Head of caudate nucleus (tissue), 42 donors: Measurements from ENCODE around the gene CBX2.

Experiments
- DNase-seq, 42 donors: peaks; one replicate each; pipeline versions ENCODE4 v3.0.0 to v3.0.0-alpha.2; 2020 to 2021; ENCODE audit warnings: mixed read lengths in 7 of 42
- intact Hi-C: fragments of 100-400 bp; cut with DNase I; formaldehyde crosslinking; loops from one replicate; pipeline ENCODE4 v1.15.0; 2022

Gene CBX2

GRCh38 chr17:79832218-79833109 lies 54.5 kb downstream of the CBX2 start:
- DNase-seq, result peak in 3 of 42 donors; percentile 32 to 44 (median 36)
- intact Hi-C loops, result no loop called here

- no peak for DNase-seq
- intact Hi-C loops, result no loop called here
Measured at GRCh38 chr17:79833110-79833450, 55.1 kb downstream of the CBX2 start.

DNA sequence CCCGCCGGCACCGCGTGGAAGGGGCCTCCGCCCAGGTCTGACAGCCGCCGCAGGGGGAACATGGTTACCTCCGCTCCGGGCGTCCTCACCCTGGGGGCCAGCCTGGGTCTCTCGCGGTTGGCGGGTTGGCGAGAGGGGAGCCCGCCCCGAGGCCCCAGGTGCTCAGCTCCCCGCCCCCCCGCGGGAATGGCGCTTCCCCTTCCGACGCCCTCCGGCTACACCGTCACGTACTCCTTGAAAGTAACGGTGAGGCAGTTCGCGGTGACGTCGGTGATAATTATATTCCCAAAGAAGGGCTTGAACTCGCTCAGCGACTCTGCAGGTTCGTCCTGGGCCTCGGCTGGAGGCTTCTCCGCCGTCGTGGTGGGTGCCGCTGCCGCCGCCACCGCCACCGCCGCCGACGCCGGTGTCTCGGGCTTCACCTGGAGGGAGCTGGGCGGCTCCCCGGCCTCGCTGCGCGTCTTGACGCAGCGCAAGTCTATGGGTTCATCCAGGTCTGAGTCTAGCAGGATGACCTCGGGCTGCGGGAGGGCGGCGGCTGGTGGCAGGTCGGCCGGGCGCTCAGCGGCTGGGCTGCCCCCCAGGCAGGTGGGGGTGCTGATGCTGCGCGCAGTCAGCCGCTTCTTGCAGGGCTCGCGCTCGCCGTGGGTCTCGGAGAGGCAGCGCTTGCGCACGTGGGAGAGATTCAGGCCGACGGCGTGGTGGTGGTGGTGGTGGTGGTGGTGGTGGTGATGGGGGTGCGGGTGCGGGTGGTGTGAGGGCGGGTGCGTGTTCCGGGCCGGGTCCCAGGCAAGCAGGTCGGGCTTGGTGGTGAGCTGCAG lies 56.0 kb downstream of the CBX2 start:
- DNase-seq, result no peak
- intact Hi-C loops, result no loop called here

- intact Hi-C loops, result no loop called here
- DNase-seq, result peak in 3 of 42 donors; percentile 39 to 55 (median 44)
Measured at GRCh38 chr17:79834565-79835469, 56.9 kb downstream of the CBX2 start.

DNA sequence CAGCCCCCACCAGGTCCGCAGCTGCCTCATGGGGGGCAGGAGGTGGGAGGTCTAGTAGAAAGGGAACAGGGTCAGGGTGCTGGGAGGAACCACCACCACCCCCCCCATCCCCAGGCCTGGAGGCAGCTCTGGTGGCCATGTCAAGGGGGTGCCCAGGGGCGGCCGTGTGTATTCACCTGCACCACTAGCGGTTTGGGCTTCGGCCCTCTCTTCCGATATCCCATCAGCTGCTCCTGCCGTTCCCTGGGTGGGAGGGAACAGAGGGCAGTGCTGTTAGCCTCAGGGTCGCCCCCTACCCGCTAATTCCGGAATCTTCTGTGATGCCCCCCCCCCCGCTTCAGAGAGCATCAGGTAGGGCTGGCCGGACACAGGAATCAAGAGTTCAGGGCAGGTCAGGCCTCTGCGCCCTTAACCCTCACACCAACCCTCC lies 57.5 kb downstream of the CBX2 start:
- intact Hi-C loops, result no loop called here
- no peak for DNase-seq

DNA sequence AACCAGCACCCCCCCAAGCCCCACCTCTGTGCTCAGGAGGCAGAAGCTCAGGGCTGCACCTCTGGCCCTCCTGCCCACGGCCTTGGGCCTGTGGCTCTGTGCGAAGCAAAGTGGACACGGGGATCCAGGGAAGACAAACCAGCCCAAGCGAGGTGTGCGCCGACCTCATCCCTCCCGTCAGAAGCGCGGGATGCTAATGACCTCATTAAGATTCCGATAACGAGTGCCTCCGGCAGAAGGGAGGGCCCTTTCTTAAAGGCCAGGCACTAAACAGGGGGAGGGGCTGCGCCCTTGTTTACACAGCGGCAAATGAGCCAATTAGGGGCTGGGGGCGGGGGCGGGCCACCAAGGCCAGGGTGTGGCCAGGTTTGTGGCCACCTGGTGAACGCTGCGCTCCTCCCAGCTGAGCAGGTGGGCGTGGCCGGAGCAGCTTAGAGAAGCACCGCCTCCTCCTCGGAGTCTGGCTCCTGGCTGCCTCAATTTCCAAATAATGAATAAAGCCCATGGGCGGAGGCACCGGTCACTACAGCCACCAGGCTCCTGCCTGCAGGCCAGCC lies 58.1 kb downstream of the CBX2 start:
- no peak for DNase-seq
- intact Hi-C loops, result no loop called here

- intact Hi-C loops, result no loop called here
- peak in 1 of 42 donors; percentile 44 for DNase-seq
Measured at GRCh38 chr17:79836510-79836971, 58.6 kb downstream of the CBX2 start.

DNA sequence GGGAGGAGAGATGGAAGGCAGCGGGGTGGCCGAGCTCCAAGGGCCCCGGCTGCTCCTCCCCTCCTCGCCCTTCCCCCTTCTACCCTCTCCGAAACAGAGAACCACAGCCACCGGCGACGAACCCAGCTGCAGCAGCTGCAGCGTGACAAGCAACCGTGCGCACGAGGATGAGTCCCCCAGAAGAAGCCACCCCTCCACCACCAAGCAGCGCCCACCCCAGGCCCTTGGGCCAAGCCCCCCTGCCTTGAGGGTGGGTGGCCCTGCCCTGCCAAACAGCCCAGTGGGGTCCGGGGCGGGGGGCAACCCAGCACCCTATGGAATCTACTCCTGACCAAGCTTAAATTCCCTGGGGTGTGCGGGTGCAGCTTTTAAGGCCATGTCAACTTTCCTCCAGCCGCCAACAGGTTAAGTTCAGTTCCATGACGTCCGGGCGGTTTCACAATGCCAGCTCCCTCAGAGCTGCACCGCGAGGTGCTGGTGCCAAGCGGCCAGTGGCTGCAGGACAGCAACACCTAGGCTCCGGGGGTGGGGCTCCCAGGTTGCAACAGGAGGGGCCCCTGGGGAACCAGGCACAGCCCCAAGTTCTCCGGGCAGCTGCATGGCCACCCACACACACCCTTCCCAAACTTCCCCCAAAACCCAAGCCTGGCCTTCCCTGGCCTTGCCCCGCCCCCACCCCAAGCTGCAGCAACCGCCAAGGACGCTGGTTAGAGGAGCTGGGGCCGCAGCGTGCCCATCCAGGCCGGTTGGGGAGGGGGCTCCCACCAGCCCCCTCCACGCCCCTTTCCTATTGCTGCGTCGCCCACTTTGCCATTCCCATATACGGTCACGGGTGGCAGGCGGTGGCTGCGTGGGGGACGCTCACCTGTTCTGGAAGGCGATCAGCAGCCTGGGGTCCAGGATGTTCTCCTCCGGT lies 59.3 kb downstream of the CBX2 start:
- intact Hi-C loops, result no loop called here

More for the DNA sequence above, 59.3 kb downstream of the CBX2 start:
- DNase-seq, result peak in 14 of 42 donors; percentile 24 to 66 (median 50)
